OCI-M2 (cell line): ENCODE measurements around the gene LRRTM2.
"Not testable (repeated sequence)": the region's sequence is repeated elsewhere in the genome, so short reads cannot be mapped to it uniquely, and the experiment has no call there.

Source experiments
- DNase-seq: peaks from one replicate; lab custom pipeline; 2025; ENCODE audit not compliant: unreplicated experiment; lab: John Stamatoyannopoulos, UW

LRRTM2 gene

DNA sequence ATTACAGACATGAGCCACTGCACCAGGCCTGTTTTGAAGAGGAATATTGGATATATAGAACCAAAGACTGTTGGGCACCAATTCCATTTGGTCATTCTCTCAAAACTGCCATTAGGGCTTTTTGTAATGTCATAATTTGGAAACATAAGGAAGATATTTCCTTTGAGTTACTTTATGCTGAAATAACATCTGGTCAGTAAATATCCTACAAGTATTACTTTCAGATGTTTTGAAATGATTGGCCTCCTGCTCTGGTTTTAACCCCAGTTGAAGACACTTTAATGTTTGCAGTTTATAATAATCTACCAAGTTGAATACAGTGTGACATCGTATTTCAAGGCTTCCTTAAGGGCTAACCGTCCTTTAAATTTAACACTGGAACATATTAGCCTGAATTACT is 33.6 kb downstream of the LRRTM2 start:
- DNase-seq, result no peak

DNA sequence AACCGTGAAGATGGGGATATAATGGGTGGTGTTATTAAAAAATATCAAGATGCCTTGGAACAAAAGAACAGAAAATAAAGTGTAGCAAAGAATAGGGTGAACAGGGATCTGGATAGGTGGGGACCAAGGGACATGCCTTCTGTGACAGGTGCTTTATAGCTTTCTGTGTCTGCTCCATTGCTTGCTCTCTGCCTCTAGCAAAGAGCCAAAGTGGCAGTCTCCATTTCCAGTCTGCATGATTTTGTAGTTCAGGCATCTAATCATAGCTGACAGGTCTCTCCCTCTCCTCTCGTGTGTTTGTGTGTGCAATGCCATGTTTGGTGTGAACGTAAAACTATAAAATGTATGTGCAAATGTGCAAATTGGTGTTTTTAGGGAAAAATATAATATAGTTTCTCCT is 35.0 kb downstream of the LRRTM2 start:
- DNase-seq, result no peak

DNA sequence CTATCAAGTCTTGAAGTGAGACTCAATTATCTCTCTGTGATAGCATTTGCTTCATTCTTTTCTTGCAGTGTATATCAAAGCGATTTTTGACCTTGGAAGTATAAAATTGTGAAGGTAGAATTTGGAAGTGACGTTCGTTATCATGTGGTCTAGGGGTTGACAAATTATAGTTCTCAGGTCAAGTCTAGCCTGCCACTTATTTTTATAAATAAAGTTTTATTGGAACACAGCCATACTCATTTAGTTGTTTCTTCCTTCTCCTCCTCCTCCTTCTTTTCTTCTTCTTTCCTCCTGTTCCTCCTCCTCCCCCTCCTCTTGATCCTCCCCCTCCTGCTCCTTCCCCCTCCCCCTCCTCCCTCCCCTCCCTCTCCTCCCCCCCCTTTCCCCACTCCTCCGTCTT is 38.0 kb downstream of the LRRTM2 start:
- DNase-seq, result no peak

DNA sequence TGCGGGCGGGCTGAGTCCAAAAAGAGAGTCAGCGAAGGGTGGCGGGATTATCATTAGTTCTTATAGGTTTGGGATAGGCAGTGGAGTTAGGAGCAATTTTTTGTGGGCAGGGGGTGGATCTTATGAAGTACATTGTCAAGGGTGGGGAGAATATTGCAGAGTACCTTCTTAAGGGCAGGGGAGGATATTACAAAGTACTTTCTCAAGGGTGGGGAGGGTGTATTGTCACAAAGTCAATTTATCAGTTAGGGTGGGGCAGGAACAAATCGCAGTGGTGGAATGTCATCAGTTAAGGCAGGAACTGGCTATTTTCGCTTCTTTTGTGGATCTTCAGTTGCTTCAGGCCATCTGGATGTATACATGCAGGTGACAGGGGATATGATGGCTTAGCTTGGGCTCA is 40.3 kb downstream of the LRRTM2 start:
- not testable (repeated sequence) for DNase-seq

DNA sequence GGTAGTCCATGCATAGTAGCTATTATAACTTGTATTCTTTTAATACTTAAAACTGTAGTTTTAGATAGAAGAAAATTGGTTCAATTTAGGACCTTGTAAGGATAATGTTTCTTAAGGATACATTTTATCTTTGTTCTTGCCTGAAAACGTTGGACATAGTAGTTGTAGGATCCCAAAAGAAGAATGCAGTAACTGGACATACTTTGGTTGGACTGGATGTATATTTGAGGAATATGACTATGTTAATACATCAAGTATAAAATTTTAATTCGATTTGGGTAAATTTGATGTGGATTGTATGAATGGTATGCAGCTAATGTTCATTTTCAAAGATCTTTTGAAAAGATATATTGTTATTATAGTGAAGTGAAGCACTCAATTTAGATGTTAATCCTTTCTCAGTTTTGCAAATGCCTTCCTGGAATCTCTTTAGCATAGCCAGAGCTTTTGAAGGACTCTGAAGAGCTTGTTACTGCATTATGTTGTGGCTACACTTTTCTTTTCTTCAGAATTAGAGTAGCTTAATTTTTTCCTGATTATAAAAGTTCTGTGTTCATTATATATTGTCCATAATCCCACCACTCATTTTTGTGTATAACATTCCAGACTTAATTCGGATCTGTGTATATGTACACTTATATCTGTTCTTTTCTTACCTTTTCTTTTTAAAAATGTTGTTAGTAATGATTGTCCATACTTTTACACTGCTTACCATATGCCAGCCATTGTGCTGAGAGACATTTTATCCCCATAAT is 41.2 kb downstream of the LRRTM2 start:
- no peak for DNase-seq

DNA sequence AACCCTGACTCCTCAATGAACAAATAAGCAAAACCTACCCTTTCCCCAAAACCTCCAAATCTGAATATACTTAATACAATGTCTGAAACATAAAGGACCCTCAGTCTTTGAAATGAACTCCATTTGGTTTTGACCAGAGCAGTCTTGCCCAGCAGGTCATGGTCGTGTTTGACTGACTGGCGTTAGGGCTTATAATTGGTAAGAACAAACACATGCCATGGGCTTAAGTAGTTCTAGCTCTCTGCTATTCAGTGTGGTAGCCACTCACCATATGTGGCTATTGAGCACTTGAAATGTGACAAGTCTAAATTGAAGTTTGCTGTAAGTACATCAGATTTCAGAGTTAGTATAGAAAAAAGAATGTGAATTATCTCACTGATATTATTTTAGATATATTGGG is 42.1 kb downstream of the LRRTM2 start:
- no peak for DNase-seq

DNA sequence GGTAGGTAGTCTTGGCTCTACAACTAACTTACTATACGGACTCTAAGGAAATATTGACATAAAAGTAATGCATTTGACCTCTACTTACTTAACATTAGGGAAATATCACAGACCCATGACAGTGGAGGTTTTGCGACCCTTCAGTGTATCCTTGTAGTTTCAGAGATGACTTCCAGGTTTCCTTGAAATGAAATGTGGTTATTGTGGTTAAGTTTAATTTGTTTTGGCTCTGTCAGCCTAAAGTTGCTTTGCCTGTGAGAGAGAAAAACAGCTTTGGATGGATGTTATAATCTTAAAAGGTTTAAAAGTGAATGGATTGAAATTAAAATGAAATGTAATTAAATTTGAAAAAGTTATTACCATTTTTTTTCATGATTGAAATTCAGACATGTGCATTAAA is 42.9 kb downstream of the LRRTM2 start:
- no peak for DNase-seq

DNA sequence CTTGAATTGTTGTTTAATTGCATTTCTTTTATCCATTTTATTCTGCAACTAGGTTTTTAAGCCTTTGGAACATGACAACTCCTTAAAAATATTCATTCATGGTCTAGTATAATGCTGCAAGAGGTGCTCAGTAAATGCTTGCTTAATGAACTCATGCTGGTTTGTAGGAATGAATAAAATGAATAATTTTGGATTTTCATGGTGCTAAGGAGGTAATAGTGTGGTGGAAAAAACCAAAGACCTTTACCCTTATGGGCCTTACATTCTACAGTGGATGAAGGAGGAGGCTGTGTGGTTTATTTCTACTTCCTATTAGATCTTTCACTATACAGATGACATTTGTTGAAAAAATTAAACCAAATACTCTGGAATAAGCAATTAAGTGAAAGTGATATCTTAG is 43.4 kb downstream of the LRRTM2 start:
- no peak for DNase-seq

DNA sequence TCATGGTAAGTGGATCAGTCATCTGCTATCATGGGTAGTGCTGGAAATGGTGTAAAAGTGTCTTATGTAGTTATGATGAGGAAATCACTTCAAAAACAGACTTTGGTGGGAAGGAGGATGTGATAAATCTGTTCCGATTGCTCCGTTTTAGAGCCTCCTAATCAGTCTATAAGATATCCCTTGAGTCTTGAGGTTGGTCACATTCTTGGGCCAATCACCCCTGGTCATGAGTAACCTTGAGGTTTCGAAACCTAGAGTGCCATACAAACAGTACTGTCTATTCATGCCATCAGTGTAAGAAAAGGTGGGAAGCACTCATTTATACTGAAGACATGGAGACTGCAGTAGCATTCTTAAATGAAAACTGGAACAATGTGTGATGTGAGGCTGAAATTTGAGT is 45.8 kb downstream of the LRRTM2 start:
- no peak for DNase-seq

DNA sequence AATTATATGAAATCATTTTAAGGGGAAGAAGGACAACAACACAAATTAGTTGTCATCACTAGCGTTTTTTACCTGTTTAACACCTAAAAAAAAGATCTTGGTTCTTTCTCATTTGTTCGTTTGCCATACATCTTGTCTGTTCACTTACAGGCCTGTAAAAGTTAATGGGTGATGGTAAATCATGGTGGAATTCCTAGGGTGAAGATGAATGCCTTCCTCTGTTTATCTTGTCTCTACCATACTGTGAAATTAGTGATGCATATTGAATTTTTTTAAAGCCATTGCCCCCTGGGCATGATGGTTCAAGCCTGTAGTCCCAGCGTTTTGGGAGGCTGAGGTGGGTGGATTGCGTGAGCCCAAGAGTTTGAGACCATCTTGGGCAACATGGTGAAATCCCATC is 46.6 kb downstream of the LRRTM2 start:
- no peak for DNase-seq

DNA sequence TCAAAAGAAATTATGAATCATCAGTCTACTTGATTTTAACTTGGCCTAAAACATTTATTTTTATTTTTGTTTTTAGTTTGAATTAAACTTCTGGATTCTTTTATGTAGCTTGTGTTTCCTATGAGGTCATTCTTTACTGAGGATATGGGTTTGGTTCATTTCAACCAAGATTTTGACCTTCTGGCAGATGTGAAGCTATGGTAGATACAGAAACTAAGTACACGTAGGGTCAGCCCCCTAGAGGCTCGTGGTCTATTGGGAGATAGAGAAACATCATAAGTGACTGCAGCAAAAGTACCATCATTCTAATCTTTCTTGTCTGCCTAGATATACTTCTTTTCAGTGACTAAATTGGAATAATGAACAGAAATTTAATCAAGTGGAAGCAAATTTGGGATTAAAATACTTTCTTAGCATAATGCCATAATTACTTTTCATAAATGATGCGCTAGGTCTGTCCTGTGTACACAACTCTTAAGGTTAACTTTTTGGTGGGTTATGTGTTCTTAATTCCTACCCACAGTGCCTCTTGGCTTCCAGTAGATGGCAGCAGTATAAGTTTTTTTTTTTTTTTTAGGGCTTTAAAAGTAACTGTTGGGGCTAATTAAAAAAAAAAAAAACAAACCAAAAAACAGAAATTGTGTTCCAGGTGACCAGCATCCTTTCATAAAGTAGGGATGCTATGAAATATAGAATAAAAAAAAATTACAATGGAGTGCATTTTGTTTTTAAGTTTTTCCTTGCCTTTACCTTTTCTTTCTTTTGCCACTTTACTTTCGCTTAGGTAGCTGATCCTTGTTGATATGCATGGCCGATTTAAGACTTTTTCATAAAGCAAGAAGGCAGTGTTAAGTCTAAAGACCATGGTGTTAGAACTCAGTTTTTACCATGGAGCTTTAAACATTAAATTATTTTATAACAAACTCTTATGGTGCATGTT is 49.9 kb downstream of the LRRTM2 start:
- no peak for DNase-seq

DNA sequence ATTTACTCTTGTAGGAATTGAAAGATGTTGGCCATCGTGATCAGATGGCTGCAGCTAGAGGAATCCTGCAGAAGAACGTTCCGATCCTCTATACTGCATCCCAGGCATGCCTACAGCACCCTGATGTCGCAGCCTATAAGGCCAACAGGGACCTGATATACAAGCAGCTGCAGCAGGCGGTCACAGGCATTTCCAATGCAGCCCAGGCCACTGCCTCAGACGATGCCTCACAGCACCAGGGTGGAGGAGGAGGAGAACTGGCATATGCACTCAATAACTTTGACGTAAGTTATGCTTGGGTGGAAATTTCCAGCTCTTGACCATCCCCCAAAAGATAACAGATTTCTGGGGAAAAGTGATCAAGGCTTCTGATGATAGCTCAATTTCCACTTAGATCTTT is 50.6 kb downstream of the LRRTM2 start:
- DNase-seq, result no peak

DNA sequence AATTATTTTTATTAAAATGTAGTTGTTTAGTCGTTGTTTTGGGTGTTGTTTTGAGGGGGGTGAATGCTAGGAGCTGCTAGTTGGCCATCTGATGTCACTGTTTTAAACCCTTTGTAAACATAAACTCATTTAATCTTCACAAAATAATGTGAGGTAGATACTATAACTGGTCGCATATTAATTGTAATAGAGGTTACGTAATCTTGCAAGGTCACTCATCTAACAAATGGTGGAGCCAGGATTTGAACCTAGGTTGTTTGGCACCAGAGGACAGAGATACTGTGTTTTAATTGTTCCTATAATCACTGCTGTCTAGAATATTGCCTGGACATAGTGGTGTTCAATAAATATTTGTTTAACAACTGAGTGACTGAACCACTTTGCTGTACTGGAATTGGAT is 54.4 kb downstream of the LRRTM2 start:
- no peak for DNase-seq

DNA sequence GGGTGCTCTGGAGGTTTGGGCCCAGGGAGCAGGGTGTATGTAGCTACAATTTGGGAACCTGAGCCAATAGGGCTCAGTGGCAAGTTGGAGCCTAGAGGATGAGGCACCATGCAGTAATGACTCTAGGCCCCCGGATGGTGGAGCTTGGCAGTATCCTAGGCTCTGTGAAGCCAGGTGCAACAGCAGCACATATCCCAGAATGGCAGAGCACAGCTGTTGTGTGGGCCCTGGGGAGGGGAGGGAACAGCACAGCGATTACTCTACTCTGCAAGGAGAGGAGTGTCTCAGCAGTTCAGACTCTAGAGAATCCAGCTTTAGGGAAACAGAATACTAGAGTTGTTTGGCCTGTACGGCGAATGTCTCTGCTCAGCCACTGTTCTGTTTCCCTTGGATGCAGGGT is 56.1 kb downstream of the LRRTM2 start:
- no peak for DNase-seq
